HepG2 (cell line): ENCODE results near the gene TMEM131L. TPM values are rescaled to one million over a fixed set of nuclear protein-coding genes. Genes with fewer than 3 reads are reported as not detected.
A peak's percentile ranks its signal among the peaks of the same experiment; 100 is the strongest.

Experiments
- ARID4A ChIP-seq: sonication (generic); formaldehyde crosslinking; IDR thresholded peaks from 2 replicates; pipeline ENCODE4 v1.5.0; 2020; ENCODE audit warnings: mild to moderate bottlenecking, missing genetic modification reagents, borderline replicate concordance
- CAMTA2 ChIP-seq: sonication (generic); formaldehyde crosslinking; IDR thresholded peaks from 2 replicates; pipeline ENCODE4 v1.4.0; 2020; ENCODE audit warnings: mild to moderate bottlenecking, missing genetic modification reagents, borderline replicate concordance
- CHD2 ChIP-seq: IDR thresholded peaks from 2 replicates; pipeline ENCODE4 v1.6.1; 2011; ENCODE audit warnings: low read depth, low read length, improper control_type of control experiment
- ERF ChIP-seq: IDR thresholded peaks from 2 replicates; pipeline ENCODE4 v1.6.1; 2018; ENCODE audit warnings: missing biosample characterization, missing genetic modification reagents
- FOXA1 ChIP-seq, 2 experiments: fragments of 450-650 bp in 1 of 2; sonication (generic) in 1 of 2; formaldehyde crosslinking in 1 of 2; IDR thresholded peaks; 2 replicates each; pipeline versions ENCODE4 v1.4.0 to v1.6.1; 2016 to 2020; ENCODE audit warnings: missing genetic modification reagents in 1 of 2
- NAIF1 ChIP-seq: sonication (generic); formaldehyde crosslinking; IDR thresholded peaks from 2 replicates; pipeline ENCODE4 v1.5.0; 2020; ENCODE audit warnings: mild to moderate bottlenecking, missing genetic modification reagents, borderline replicate concordance
- PRPF4 ChIP-seq: fragments of 200-400 bp; formaldehyde crosslinking; IDR thresholded peaks from 2 replicates; pipeline ENCODE4 v1.6.1; 2016; ENCODE audit warnings: low read length, low read depth; ENCODE audit not compliant: poor library complexity, severe bottlenecking
- RNF219 ChIP-seq: sonication (generic); formaldehyde crosslinking; IDR thresholded peaks from 2 replicates; pipeline ENCODE4 v1.5.0; 2020; ENCODE audit warnings: mild to moderate bottlenecking, missing genetic modification reagents
- SAFB2 ChIP-seq: sonication (generic); formaldehyde crosslinking; IDR thresholded peaks from 2 replicates; pipeline ENCODE4 v1.5.1; 2020; ENCODE audit warnings: missing genetic modification reagents, low read depth, mild to moderate bottlenecking, borderline replicate concordance
- SOX13 ChIP-seq, 3 experiments: fragments of 450-650 bp in 1 of 3; sonication (generic) in 1 of 3; formaldehyde crosslinking in 1 of 3; IDR thresholded peaks in 2 of 3; conservative IDR thresholded peaks in 1 of 3; 2 replicates each; pipeline versions ENCODE4 v1.5.0 to v1.6.1; 2016 to 2020; ENCODE audit warnings: antibody characterized with exemption in 1 of 3, mild to moderate bottlenecking in 1 of 3, missing compliant biosample characterization in 1 of 3, missing genetic modification reagents in 1 of 3, moderate library complexity in 1 of 3
- TSC22D2 ChIP-seq: sonication (generic); formaldehyde crosslinking; IDR thresholded peaks from 2 replicates; pipeline ENCODE4 v1.5.1; 2020; ENCODE audit warnings: missing genetic modification reagents, mild to moderate bottlenecking, borderline replicate concordance
- ZBTB38 ChIP-seq: sonication (generic); formaldehyde crosslinking; IDR thresholded peaks from 2 replicates; pipeline ENCODE4 v1.5.1; 2020; ENCODE audit warnings: mild to moderate bottlenecking, missing genetic modification reagents
- ZNF235 ChIP-seq: sonication (generic); formaldehyde crosslinking; IDR thresholded peaks from 2 replicates; pipeline ENCODE4 v1.8.1; 2023; ENCODE audit warnings: mild to moderate bottlenecking, missing genetic modification reagents, borderline replicate concordance
- polyA plus RNA-seq, 8 experiments: library from polyadenylated mRNA; depleted of rRNA in 3 of 8; stranded (reverse) in 7 of 8; unstranded in 1 of 8; fragments of >200 nt; fragmentation: Illumina TruSeq in 4 of 8; extraction: Trizol in 4 of 8; gene quantifications; 2 replicates each; pipeline versions ENCODE4 v1.2.1 to v1.2.3, GENCODE V29; 2011 to 2016; ENCODE audit warnings: low read depth in 4 of 8, missing spikeins in 1 of 8, mixed read lengths in 1 of 8; ENCODE audit not compliant: insufficient read depth in 1 of 8
- total RNA-seq, 5 experiments: library from RNA; depleted of rRNA; stranded (reverse); fragments of >200 nt; fragmentation: Illumina TruSeq; extraction: Trizol; gene quantifications; 2 replicates each; pipeline ENCODE4 v1.2.3, GENCODE V29; 2016; ENCODE audit warnings: low read depth in 1 of 5
- TF ChIP-seq, protein P1 (sequence below): sonication (generic); formaldehyde crosslinking; IDR thresholded peaks from 2 replicates; pipeline ENCODE4 v1.4.0; 2020; ENCODE audit warnings: missing genetic modification reagents, mild to moderate bottlenecking, borderline replicate concordance
- TF ChIP-seq, protein P2 (sequence below), 2 experiments: fragments of 450-650 bp in 1 of 2; sonication (generic) in 1 of 2; formaldehyde crosslinking; IDR thresholded peaks; 2 replicates each; pipeline versions ENCODE4 v1.5.0 to v1.8.0; 2020 to 2022; ENCODE audit warnings: mild to moderate bottlenecking in 1 of 2, missing genetic modification reagents in 1 of 2

The TMEM131L gene
- total and polyA plus RNA-seq, 2 of the 13 experiments (the other 11 are each of a cell fraction or from before 2014, with no cell fraction given) = 2.2 to 4.5 TPM

DNA sequence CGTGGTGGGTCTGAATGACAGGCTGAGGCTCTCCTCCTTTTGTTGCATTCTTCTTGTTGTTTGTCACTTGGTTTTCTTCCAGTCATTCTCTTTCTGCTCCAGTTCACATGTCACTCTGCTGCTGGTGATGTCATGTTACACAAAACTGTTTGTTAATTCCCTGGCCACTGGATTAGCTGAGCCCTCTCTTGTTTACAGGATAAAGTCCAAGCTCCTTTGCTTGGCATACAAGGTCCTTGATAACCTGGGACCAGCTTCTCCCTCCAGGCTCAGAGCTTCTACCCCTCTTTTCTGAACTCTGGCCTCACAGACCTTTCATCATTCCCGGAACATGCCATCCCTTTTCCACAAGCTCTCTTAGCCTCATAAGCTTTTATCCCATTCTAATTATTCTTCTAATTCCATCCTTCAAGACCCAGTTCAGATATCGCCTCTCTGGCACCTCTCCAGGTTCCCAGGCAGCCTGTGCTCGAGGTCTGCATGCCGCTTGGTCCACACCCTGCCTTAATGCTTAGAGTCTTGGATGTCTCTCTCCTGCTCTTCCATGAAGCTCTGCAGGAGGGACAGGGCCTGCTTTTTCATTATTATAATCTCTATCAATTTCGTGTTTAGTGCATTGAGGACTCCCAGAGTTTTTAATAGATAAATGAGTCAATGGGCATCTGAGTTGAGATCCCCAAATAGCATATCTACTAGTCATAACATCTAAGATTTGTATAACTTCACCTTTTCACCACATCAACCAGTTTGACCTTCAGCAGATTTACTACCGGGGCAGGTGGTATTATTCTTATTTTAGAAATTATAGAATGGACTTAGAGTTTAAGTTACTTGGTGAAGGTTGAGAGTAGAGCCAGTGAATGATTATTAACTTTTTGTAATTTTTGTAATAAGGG, 98.7 kb downstream of the TMEM131L start (continued):
- TF ChIP-seq RNF219 (CRISPR knock-in tag) (no peak), NAIF1 (CRISPR knock-in tag) (no peak), ERF (CRISPR knock-in tag) (peak; percentile 89), ZBTB38 (CRISPR knock-in tag) (0 out of 2 replicates have a peak, but pooled peaks have one; percentile 18), CHD2 (no peak), TSC22D2 (CRISPR knock-in tag) (no peak), SAFB2 (CRISPR knock-in tag) (no peak), CAMTA2 (no peak), PRPF4 (no peak), SOX13 (IDR thresholded peaks at IDR 0.05) (peak; percentile 46; the same call in 1 of the 2 replicates), SOX13 (CRISPR knock-in tag; conservative IDR thresholded peaks at IDR 0.05 in 1 of 2, IDR thresholded peaks at IDR 0.05 in 1 of 2) (peak in 1 of 2 experiments; percentile 97; a peak in 2 of 4 replicates), ZNF235 (CRISPR knock-in tag) (no peak), FOXA1 (IDR thresholded peaks at IDR 0.05) (peak; percentile 86), FOXA1 (CRISPR knock-in tag; IDR thresholded peaks at IDR 0.05) (peak; percentile 95), ARID4A (CRISPR knock-in tag) (peak; percentile 74; the same call in 1 of the 2 replicates)
- TF ChIP-seq, protein P1, sequence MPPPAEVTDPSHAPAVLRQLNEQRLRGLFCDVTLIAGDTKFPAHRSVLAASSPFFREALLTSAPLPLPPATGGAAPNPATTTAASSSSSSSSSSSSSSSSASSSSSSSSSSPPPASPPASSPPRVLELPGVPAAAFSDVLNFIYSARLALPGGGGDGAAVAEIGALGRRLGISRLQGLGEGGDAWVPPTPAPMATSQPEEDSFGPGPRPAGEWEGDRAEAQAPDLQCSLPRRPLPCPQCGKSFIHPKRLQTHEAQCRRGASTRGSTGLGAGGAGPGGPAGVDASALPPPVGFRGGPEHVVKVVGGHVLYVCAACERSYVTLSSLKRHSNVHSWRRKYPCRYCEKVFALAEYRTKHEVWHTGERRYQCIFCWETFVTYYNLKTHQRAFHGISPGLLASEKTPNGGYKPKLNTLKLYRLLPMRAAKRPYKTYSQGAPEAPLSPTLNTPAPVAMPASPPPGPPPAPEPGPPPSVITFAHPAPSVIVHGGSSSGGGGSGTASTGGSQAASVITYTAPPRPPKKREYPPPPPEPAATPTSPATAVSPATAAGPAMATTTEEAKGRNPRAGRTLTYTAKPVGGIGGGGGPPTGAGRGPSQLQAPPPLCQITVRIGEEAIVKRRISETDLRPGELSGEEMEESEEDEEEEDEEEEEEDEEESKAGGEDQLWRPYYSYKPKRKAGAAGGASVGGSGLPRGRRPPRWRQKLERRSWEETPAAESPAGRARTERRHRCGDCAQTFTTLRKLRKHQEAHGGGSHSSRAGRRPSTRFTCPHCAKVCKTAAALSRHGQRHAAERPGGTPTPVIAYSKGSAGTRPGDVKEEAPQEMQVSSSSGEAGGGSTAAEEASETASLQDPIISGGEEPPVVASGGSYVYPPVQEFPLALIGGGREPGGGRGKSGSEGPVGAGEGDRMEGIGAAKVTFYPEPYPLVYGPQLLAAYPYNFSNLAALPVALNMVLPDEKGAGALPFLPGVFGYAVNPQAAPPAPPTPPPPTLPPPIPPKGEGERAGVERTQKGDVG (CRISPR knock-in tag) = no peak
- TF ChIP-seq, protein P2, sequence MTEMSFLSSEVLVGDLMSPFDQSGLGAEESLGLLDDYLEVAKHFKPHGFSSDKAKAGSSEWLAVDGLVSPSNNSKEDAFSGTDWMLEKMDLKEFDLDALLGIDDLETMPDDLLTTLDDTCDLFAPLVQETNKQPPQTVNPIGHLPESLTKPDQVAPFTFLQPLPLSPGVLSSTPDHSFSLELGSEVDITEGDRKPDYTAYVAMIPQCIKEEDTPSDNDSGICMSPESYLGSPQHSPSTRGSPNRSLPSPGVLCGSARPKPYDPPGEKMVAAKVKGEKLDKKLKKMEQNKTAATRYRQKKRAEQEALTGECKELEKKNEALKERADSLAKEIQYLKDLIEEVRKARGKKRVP (CRISPR knock-in tag; IDR thresholded peaks at IDR 0.05) = peak in 1 of 2 experiments; percentile 85; a peak in 2 of 4 replicates
